AG09309 (cell line): ENCODE measurements around the gene LUC7L.

Experiments used
- DNase-seq: peaks from one replicate; pipeline ENCODE4 v3.0.0-alpha.2; 2010; ENCODE audit warnings: low read depth
- H3K4me3 ChIP-seq: 2 replicates; pipeline ENCODE4 v1.5.1; 2011; ENCODE audit warnings: mild to moderate bottlenecking, low read depth, low read length, moderate library complexity; ENCODE audit not compliant: control insufficient read depth
- TF ChIP-seq, protein P1 (sequence below): IDR thresholded peaks from 2 replicates; pipeline ENCODE4 v1.5.1; 2011; ENCODE audit warnings: mild to moderate bottlenecking, low read depth, low read length, inconsistent platforms; ENCODE audit not compliant: insufficient read depth, control insufficient read depth; ENCODE audit errors: missing control alignments

Gene LUC7L

DNA sequence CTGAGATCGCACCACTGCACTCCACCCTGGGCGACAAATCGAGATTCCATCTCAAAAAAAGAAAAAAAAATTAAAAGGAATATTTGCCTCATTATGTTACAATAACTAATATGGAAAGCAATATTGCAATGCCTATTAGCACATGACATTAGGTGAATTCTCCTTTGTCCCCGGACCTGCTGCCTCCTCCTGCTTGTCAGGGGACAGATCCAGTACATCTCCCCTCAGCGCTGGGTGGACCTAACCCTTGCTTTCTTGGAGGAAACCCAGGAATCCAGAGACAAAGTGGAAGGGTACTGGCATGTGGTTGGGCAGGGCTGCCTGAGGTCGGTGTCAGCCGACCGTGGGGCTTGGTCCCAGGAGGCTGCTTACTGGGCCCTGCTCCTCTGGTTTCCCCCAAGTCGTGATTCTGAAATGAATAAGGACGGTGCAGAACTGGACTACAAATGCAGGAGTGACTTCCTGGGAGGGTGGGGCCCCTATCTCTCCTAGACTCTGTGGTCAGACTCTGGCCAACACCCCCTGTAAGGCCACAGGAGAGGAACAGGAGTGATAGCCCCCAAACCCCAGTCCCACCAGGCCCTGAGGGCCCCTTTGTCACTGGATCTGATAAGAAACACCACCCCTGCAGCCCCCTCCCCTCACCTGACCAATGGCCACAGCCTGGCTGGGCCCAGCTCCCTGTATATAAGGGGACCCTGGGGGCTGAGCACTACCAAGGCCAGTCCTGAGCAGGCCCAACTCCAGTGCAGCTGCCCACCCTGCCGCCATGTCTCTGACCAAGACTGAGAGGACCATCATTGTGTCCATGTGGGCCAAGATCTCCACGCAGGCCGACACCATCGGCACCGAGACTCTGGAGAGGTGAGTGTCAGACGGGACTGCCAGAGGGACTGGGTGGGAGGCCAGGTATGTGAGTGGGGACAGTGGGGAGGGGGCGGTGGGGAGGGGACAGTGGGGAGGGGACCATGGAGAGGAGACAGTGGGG, 76.8 kb downstream of the LUC7L start, which contains the start of gene HBZ:
Gene HBZ (plus strand): TSS at position 504 of the 988 bp plus-strand sequence. CDS start 266 bp downstream, at position 770.
- H3K4me3 ChIP-seq: no peak within 1 kb of the TSS
- TF ChIP-seq, protein P1, sequence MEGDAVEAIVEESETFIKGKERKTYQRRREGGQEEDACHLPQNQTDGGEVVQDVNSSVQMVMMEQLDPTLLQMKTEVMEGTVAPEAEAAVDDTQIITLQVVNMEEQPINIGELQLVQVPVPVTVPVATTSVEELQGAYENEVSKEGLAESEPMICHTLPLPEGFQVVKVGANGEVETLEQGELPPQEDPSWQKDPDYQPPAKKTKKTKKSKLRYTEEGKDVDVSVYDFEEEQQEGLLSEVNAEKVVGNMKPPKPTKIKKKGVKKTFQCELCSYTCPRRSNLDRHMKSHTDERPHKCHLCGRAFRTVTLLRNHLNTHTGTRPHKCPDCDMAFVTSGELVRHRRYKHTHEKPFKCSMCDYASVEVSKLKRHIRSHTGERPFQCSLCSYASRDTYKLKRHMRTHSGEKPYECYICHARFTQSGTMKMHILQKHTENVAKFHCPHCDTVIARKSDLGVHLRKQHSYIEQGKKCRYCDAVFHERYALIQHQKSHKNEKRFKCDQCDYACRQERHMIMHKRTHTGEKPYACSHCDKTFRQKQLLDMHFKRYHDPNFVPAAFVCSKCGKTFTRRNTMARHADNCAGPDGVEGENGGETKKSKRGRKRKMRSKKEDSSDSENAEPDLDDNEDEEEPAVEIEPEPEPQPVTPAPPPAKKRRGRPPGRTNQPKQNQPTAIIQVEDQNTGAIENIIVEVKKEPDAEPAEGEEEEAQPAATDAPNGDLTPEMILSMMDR: no peak
- no peak for DNase-seq

DNA sequence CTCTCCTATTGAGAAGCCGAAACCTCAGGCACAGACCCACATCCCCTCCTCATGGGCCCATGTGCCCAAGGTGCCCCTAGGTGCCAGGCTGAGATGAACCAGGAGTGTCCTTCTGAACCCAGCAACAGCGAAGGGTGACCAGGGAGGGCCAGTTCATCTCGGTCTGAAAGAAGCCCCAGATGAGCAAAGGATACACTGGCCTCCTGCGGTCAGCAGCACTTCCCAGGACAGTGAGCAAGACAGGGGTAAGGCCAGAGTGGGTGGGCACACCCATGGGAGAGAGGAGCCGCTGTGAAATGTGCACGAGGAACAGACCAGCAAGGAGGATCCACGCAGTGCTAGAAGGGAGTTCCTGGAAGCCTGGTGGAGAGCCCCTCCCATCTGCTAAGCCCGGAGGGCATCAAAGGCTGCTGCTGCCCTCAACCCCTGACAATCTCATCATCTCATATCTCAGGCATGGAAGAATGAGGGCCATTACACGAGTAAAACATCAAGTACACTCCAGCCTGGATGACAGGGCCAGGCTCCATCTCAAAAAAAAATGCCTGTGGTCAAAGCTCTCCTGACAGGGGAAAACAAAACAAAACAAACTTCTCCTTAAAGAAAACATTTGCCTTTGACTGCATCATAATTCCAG, 80.1 kb downstream of the LUC7L start:
- no peak for DNase-seq
- H3K4me3 ChIP-seq: no peak overlapping the region
- TF ChIP-seq, protein P1: no peak

DNA sequence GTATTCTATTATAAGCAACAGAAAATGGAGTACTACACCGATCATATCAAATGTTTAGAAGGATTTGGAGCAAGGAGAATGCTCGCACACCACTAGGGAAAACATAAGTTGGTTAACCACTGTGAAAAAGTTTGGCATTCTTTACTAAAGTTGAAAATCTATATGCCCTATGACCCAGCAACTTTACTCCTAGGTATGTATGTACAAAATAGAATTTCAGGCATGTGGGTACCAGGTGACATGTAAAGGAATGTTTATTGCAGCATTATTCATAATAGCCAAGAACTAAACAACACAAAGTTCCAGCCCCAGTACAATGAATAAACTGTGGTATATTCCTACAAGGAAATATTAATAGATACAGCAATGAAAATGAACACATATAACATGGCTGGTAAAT, 82.6 kb downstream of the LUC7L start:
- TF ChIP-seq, protein P1: no peak
- no peak for DNase-seq
- H3K4me3 ChIP-seq: no peak overlapping the region

DNA sequence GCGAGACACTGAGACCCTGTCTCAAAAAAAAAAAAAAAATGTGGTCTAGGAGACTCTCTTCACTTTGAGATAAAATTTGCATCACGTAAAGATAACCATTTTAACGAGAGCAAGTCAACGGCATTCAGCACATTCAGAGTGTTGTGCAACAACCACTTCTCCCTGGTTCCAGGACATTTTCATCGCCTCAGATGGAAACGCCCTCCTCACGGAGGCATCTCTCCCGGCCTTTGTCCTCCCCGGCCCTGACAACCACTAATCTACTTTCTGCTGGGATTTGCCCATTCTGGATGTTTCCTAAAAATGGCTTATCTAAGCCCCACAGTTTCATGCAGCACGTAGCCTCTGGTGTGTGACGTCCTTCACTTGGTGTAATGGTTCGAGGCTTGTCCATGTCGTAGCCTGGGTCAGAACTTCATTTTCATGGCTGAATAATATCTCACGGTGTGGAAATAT, 84.4 kb downstream of the LUC7L start:
- TF ChIP-seq, protein P1: no peak

DNA sequence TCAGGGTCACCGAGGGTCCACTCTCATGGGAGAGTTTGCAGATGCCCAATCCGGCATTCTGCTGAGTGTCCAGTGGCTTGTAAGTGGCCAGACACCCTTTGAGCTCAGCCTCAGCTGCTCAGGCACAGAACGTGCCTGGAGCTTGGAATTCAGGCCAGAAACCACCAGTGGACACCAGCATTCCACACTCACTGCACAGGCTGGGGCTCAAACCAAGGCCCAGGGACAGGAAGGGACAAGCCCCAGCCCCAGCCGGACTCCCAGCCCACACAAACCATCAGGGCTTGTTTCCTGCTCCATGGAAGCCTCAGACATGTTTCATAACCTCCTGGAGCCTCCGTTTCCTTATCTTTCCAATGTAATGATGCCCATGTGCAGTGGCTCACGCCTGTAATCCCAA, 85.8 kb downstream of the LUC7L start:
- DNase-seq: no peak
- TF ChIP-seq, protein P1: no peak
- no peak overlapping the region for H3K4me3 ChIP-seq

More for the DNA sequence above, 84.4 kb downstream of the LUC7L start:
- H3K4me3 ChIP-seq: no peak overlapping the region
- DNase-seq: no peak

DNA sequence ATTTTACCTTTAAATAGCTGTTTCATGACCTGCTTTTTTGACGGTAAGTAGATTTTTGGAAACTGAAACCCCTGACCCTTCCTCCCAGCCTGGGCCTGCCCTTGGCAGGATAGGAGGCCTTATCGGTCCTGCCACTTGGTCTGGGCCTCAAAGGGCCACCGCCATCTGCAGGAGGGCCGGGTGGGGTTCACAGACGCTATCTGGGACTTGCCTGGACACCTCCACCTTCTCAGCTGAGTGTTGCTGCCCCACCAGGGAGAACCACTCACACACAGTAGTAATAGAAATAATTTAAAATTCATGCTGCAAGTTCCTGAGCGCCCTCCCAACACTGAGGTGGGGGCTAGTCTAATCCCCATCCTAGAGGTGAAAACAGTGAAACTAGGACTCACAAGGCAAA, 86.2 kb downstream of the LUC7L start:
- DNase-seq: no peak
- no peak overlapping the region for H3K4me3 ChIP-seq
- TF ChIP-seq, protein P1: no peak
